ENCODE data around the gene HDAC9. TPM values are rescaled to one million over a fixed set of nuclear protein-coding genes. Genes with fewer than 3 reads are reported as not detected.

The HDAC9 gene
- total and polyA plus RNA-seq, 2 of the 13 experiments (the other 11 are each of a cell fraction or from before 2014, with no cell fraction given): 0.05 to 0.07 TPM

DNA sequence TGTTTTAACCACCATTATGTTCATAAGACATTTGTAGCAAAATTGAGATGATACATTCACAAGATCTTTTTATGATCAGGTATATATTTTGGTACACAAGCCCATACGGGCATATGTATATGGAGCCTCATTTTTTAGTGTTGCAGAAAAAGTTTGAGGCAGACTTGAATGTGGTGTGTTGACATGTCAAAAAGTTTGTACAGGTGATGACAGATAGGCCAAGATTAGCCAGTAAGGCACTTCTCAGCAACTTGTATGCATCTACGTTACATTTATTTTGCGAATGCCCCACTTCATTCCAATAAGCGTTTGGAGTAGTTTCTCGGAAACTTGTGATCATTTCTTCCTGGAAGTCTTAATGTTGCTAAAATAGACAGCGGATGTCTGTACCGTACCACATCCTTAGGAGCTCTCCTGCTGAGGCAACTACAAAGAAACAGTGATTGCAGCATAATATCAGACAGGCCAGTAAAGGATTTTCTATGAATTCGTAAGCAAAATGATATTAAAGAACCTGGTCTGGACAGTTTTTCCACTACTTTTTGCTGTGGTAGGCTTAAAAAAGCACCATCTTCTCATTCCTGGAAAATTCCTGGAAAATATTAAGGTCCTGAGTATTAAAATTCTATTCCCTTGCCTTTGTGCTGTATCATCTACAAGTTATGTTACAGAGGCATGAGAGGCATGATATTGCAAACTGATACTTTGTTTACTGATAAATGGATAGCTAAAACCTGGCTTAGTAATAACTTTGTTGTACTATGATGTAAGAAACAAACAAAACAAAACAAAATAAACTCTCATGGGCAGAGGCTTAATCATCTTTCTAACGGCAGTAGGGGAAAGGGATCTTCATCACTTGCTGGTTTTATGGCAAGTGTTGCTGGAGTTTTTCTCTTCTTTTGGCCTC, 153.6 kb downstream of the HDAC9 start:
- ChIA-PET POLR2A (no interaction called here), CTCF (ENCODE audit: low intra/inter-chr PET ratio, low total read pairs) (no interaction called here)
- Histone ChIP-seq H4K20me1 (ENCODE audit: insufficient read depth, low read length) (no peaks in the 10 kb centered on the region), H3K27ac (ENCODE audit: extremely low read length, insufficient read depth, low read length) (no peak overlapping the region), H3K79me2 (ENCODE audit: insufficient read depth, low read length) (no peaks in the 10 kb centered on the region), H3K4me2 (ENCODE audit: low read depth, low read length) (no peak overlapping the region), H3K9ac (ENCODE audit: insufficient read depth, low read depth, low read length) (no peak overlapping the region), H3K9me3 (ENCODE audit: low read length) (no peaks in the 10 kb centered on the region), H3K4me1 (ENCODE audit: insufficient read depth, low read length) (no peaks in the 10 kb centered on the region), H3K27me3 (ENCODE audit: control insufficient read depth in 1 of 2, insufficient read depth in 2 of 2, low read length in 2 of 2) (no peaks in the 10 kb centered on the region), H3K36me3 (replicated peaks in 1 of 2; ENCODE audit: control insufficient read depth in 1 of 2, insufficient read depth in 2 of 2, low read length in 2 of 2) (no peaks in the 10 kb centered on the region), H3K4me3 (replicated peaks in 1 of 3; ENCODE audit: insufficient read depth in 1 of 3, low read depth in 2 of 3, low read length in 3 of 3) (no peak overlapping the region), H2AFZ (ENCODE audit: low read length) (no peak overlapping the region)
- BruUV-seq (replicated peaks): no TSS peak
- intact Hi-C loops (cut with micrococcal nuclease; ENCODE audit: unreplicated experiment): no loop called here
- ATAC-seq (no peak), DNase-seq (ENCODE audit: low spot score) (no peak), FAIRE-seq (no peak)
- WGBS (ENCODE audit: low lambda C conversion rate): 33% methylated on average over 9 of the region's 9 CpGs
- in situ Hi-C loops (cut with HindIII; ENCODE audit: extremely low pct_ligation_motif_present, low pct_unique_long_range_greater_than_20kb): no loop called here
- TF ChIP-seq, protein P1, sequence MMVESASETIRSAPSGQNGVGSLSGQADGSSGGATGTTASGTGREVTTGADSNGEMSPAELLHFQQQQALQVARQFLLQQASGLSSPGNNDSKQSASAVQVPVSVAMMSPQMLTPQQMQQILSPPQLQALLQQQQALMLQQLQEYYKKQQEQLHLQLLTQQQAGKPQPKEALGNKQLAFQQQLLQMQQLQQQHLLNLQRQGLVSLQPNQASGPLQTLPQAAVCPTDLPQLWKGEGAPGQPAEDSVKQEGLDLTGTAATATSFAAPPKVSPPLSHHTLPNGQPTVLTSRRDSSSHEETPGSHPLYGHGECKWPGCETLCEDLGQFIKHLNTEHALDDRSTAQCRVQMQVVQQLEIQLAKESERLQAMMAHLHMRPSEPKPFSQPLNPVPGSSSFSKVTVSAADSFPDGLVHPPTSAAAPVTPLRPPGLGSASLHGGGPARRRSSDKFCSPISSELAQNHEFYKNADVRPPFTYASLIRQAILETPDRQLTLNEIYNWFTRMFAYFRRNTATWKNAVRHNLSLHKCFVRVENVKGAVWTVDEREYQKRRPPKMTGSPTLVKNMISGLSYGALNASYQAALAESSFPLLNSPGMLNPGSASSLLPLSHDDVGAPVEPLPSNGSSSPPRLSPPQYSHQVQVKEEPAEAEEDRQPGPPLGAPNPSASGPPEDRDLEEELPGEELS (CRISPR knock-in tag; IDR thresholded peaks at IDR 0.05): no peak

DNA sequence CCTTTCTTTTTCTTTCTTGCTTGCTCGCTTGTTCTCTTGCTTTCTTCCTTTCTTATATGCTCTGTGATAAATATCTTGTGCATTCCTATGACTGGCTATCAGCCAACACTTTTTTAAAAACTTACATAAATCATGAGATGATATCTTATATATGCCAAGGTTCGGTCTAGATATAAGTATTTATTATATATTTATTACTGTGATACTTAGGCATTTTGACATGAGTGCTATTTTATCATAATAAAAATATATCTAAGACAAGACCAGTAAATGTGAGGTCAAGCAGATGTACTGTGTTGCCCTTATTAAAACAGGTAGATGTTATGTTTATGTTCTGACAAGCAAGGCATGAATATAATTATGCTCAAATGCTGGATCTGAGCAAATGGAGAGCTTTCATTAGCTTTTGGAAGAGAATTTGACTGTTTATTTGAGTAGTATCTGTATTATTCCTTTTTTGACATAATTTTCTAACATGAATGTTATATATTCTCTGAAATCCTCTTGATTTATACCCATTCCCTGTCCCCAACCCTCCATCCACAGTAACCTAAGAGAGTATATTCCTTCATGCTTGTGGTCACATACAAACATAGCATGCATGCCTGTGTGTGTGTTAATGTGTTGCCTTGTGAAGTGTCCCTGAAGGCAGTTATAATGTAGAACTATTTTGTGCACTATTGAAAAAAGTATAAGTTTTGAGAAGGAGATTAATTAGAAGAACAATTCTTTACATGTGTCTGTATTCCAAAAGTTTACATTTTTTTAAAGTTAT, 158.0 kb downstream of the HDAC9 start:
- H3K27ac ChIP-seq (ENCODE audit: extremely low read length, insufficient read depth, low read length): no peak overlapping the region
- H3K4me2 ChIP-seq (ENCODE audit: low read depth, low read length): no peak overlapping the region
- no TSS peak for BruUV-seq (replicated peaks)
- in situ Hi-C loops (cut with HindIII; ENCODE audit: extremely low pct_ligation_motif_present, low pct_unique_long_range_greater_than_20kb): no loop called here
- no peaks in the 10 kb centered on the region for H3K4me1 ChIP-seq (ENCODE audit: insufficient read depth, low read length)
- WGBS (ENCODE audit: low lambda C conversion rate): under 1% methylated on average over 2 of the region's 2 CpGs
- FAIRE-seq (no peak), ATAC-seq (no peak), DNase-seq (ENCODE audit: low spot score) (no peak)
- H3K4me3 ChIP-seq (replicated peaks in 1 of 3; ENCODE audit: insufficient read depth in 1 of 3, low read depth in 2 of 3, low read length in 3 of 3): no peak overlapping the region
- no peak overlapping the region for H2AFZ ChIP-seq (ENCODE audit: low read length)
- POLR2A ChIA-PET: no interaction called here
- H3K9ac ChIP-seq (ENCODE audit: insufficient read depth, low read depth, low read length): no peak overlapping the region
- TF ChIP-seq RARG (CRISPR knock-in tag; IDR thresholded peaks at IDR 0.05; ENCODE audit: low read depth) (no peak), SRF (IDR thresholded peaks at IDR 0.05; ENCODE audit: low read depth, low read length) (no peak), SUZ12 (IDR thresholded peaks at IDR 0.05; ENCODE audit: low read depth, low read length) (no peak), TBX2 (CRISPR knock-in tag; IDR thresholded peaks at IDR 0.05; ENCODE audit: borderline replicate concordance) (no peak), KMT2B (CRISPR knock-in tag; IDR thresholded peaks at IDR 0.05) (no peak), RBFOX2 (IDR thresholded peaks at IDR 0.05; ENCODE audit: low read depth, low read length) (no peak), RELA (CRISPR knock-in tag; IDR thresholded peaks at IDR 0.05) (no peak), ZNF850 (CRISPR knock-in tag; conservative IDR thresholded peaks at IDR 0.05) (no peak), ZSCAN22 (CRISPR knock-in tag; IDR thresholded peaks at IDR 0.05) (no peak), ZNF333 (CRISPR knock-in tag; IDR thresholded peaks at IDR 0.05; ENCODE audit: borderline replicate concordance) (no peak), ZNF564 (CRISPR knock-in tag; IDR thresholded peaks at IDR 0.05) (no peak), PAF1 (CRISPR knock-in tag; IDR thresholded peaks at IDR 0.05) (no peak), ZNF441 (CRISPR knock-in tag; IDR thresholded peaks at IDR 0.05; ENCODE audit: borderline replicate concordance) (no peak)
- TF ChIP-seq, protein P2, sequence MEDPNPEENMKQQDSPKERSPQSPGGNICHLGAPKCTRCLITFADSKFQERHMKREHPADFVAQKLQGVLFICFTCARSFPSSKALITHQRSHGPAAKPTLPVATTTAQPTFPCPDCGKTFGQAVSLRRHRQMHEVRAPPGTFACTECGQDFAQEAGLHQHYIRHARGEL (CRISPR knock-in tag; IDR thresholded peaks at IDR 0.05): no peak
- H4K20me1 ChIP-seq (ENCODE audit: insufficient read depth, low read length): no peaks in the 10 kb centered on the region
- H3K79me2 ChIP-seq (ENCODE audit: insufficient read depth, low read length): no peaks in the 10 kb centered on the region
- CTCF ChIA-PET (ENCODE audit: low intra/inter-chr PET ratio, low total read pairs): no interaction called here
- no peaks in the 10 kb centered on the region for H3K36me3 ChIP-seq (replicated peaks in 1 of 2; ENCODE audit: control insufficient read depth in 1 of 2, insufficient read depth in 2 of 2, low read length in 2 of 2)
- H3K9me3 ChIP-seq (ENCODE audit: low read length): no peaks in the 10 kb centered on the region
- intact Hi-C loops (cut with micrococcal nuclease; ENCODE audit: unreplicated experiment): no loop called here
- H3K27me3 ChIP-seq (ENCODE audit: control insufficient read depth in 1 of 2, insufficient read depth in 2 of 2, low read length in 2 of 2): no peaks in the 10 kb centered on the region
